SIG-M5 treated with dmso at 0.1 percent for 504 hours (cell line): Measurements from ENCODE around the gene ECEL1.

Source experiments
- DNase-seq: peaks from one replicate; lab custom pipeline; 2025; ENCODE audit not compliant: unreplicated experiment; lab: John Stamatoyannopoulos, UW

ECEL1 gene

GRCh38 chr2:232522623-232523401 is 35.2 kb upstream of the ECEL1 start:
- DNase-seq, result no peak

GRCh38 chr2:232521959-232522622 is 34.5 kb upstream of the ECEL1 start:
- no peak for DNase-seq

GRCh38 chr2:232521098-232521497 is 33.5 kb upstream of the ECEL1 start:
- DNase-seq, result no peak

DNA sequence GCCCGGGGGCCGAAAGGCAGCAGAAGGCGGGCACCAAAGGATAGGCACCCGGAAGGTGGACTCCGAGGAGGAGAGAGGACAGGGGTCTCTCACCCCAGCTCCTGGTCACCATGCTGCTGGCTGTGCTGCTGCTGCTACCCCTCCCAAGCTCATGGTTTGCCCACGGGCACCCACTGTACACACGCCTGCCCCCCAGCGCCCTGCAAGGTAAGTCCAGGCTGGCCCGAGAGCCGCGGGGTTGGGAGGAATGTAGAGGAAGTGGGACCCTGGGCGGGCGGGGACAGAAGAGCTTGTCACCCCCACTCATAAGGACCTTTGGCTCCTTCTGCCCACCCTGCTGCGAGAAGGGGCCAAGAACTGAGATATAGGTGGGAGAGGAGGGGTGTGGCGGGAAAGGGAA is 32.9 kb upstream of the ECEL1 start:
- DNase-seq, result no peak

DNA sequence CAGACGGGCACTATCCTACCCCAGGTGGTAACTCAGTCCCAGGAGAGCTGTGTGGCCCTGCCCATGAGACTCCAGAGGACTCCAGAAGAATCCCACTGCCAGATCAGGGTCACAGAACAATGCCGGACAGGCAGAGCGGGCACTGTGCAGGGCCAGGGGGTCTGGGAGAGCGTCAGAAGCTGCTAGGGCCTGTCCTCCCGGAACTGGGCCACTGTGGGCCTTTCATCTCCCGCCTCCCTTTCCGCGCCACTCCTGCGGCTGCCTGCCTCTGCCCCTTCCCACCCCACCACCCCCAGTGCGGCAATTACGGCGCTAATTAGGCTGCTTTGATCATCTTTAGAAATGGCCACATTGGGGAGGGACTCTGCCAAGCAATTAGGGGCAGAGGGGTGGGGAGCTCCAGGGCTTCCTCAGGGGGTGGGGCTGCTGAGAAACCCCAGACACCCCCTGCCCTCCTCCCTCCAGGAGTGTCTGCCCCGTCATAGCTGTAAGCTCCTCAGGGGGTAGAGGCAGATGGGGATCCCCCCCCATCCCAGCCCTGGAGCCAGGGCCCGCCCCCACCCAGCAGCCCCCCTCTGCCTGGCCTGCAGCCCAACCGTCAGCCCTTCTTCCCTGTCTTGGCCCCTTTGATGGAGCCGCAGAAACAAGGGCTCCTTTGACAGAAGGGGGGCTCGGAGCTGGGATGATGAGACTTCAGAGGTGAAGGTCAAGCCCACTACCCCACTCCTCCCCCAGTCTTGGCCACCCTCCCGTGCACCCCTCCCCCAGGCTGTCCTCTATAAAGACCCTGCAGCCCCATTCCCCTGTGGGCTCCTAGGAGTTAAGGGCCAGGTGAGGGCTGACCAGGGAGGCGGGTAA is 32.2 kb upstream of the ECEL1 start, which contains the start of gene PRSS56:
Gene PRSS56, plus strand, starts transcription at position 808 of the 858 bp plus-strand sequence. CDS start 211 bp downstream, outside the sequence.
- DNase-seq, result no peak

- DNase-seq, result no peak
Observed at GRCh38 chr2:232518844-232519243, 31.2 kb upstream of the ECEL1 start.

- no peak for DNase-seq
Observed at GRCh38 chr2:232516551-232516950, 28.9 kb upstream of the ECEL1 start.

GRCh38 chr2:232515639-232516038 is 28.0 kb upstream of the ECEL1 start:
- DNase-seq, result no peak

- no peak for DNase-seq
Observed at GRCh38 chr2:232513353-232513752, 25.7 kb upstream of the ECEL1 start.

DNA sequence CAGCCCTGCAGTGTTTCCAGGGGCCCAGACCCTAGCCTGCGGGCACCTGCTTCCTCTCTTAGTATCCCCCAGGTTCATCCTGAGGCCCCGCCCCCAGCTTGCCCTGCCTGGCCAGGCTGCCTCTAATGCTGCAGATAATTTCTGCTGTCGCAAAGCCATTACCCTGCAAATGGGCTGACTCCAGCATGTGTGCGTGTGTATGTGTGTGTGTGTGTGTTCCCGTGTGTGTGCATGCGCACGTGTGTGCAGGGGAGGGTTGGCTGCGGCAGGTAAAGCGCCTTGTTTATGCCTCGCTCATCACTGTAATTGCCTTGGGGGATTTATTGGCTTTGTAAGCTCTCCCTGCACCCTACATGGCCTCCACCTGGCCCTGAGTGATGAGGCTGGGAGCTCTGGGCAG is 25.0 kb upstream of the ECEL1 start:
- DNase-seq, result no peak

DNA sequence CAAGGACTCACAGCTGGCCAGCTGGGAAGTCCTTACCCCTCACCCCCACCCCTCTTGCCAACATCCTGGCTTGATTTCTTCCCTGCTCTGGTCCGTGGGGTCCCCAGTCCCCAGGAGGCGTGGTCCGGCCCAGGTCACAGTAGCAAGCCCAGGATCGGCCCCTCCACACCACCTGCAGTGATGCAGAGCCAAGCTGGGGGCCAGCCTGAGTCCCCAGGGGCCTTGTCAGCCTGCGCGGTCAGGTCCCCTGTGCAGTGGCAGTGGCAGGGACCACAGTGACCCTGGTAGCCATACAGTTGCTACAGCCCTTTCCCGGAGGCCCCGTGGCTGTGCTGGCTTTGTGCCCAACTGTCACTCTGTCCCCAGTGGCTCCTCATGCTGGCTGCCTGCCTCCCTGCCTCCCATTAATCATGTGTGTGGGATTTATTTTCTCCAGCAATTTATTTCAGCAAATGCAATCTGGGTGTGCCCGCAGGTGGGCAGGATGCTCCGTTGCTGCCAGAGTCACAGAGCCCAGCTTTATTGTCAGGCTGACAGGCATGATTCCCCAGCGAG is 23.8 kb upstream of the ECEL1 start:
- DNase-seq, result no peak

DNA sequence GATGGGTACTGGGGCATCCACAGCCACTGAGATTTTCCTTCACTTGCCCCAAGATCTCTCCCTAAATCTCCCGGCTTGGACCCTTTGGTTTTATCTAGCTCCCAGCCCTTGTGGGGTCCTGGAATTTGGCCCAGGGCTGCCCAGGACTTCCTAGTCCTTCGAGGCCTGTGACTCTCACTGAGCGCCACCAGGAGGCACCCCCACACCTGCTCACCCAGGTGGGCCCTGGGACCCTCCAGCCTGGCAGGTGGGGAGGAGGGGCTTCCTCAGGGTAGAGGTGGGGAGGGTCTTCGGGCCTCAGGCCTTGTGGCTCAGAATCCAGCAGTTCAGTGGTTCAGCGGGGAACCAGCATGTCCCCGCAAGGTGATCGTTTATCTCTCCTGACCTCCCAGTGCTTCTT is 20.6 kb upstream of the ECEL1 start:
- no peak for DNase-seq

- DNase-seq, result no peak
Observed at GRCh38 chr2:232506709-232507108, 19.1 kb upstream of the ECEL1 start.

GRCh38 chr2:232505856-232506255 is 18.2 kb upstream of the ECEL1 start:
- no peak for DNase-seq

- no peak for DNase-seq
Observed at GRCh38 chr2:232504438-232504837, 16.8 kb upstream of the ECEL1 start.

DNA sequence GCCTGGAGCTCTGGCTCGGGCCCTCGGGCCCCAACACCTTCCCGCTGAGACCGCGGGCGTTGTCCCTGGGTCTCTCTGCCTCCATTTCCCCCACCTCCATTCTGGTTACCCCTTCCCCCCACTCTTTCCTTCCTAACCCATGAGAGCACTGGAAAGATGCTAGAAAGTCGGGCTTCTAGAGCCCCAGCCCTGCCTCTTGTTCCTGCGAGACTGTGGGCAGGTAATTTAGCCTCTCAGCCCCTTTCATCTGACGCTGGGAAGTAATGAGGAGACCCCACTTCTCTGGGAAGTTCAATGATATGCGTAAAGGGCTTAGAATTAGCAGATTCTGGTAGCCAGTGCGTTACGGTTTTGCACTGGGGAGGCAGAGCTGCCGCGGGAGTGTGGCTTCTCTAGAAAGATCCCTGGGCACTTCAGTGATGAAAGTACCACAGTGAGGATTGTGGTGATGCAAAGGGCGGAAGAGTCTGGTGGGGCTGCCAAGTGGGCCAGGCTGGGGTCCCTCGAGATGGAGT is 16.2 kb upstream of the ECEL1 start:
- no peak for DNase-seq

- DNase-seq, result no peak
Observed at GRCh38 chr2:232502911-232503808, 15.5 kb upstream of the ECEL1 start.

GRCh38 chr2:232502511-232502910 is 14.9 kb upstream of the ECEL1 start:
- no peak for DNase-seq

DNA sequence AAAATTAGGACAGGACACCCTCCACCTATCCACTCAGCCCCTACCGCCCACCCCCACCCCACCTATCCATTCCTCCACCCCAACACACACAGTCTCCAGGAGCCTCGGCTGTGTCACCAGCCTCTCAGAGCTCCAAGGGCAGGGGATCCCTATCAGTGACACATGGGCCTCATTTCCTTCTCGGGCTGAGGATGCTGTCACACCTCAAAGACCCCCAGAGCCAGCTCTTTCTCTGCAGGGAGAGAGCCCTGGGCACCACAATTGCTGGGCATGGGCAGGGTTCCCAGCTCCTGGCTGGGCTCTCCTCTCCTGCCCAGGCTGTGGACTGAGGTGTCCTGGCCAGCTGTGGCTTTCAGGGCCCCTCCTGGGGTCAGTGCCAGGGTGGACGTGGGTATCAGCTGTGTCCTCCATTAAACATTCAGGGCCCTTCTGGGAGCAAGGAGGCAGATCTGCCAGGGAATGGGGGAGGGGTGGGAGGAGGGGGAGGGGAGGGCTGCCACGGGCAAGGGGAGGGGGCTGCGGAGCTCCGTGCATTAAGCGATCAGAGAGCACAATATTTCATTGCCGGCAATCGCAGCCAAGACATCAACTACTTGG is 14.3 kb upstream of the ECEL1 start:
- no peak for DNase-seq

DNA sequence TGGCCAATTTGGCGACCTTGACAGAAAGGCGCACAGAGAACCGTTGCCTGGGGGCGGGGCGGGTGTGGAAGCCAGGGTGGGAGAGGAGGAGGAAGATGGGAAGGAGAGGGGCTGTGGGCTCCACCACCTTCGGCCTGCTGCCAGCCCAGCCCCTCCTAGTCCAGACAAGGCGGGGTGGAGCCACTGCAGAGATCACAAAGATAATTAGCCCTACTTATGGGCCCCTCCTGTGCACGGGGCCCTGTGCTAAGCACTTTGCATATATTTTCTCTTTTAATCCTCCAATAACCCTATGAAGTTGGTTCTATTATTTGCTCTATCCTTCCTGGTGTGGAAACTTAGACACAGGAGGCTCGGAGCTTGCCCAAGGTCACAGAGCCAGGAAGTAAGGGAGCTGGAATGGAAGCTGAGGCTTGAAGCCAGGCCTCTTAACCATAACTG is 13.7 kb upstream of the ECEL1 start:
- DNase-seq, result no peak
